GM19463 (cell line): ENCODE data around the gene EEF1AKMT4.

Experiments
- ATAC-seq: cut with Tn5 transposase; IDR thresholded peaks from one replicate; pipeline ENCODE4 v1.9.1; 2021; ENCODE audit warnings: mild to moderate bottlenecking, moderate library complexity; ENCODE audit not compliant: unreplicated experiment

The EEF1AKMT4 gene

GRCh38 chr3:184249412-184250166 lies at the start of gene EEF1AKMT4:
Gene EEF1AKMT4 (plus strand): TSS chr3:184249672. CDS start chr3:184249695, 23 bp downstream.
- peak; percentile 92 for ATAC-seq

GRCh38 chr3:184200825-184201224 lies 48.6 kb upstream of the EEF1AKMT4 start:
- no peak for ATAC-seq

- ATAC-seq, result no peak
These were observed 45.9 kb upstream of the EEF1AKMT4 start for GRCh38 chr3:184203526-184203925.

GRCh38 chr3:184209146-184209923 lies 40.1 kb upstream of the EEF1AKMT4 start:
- no peak for ATAC-seq

GRCh38 chr3:184211297-184211696 lies 38.2 kb upstream of the EEF1AKMT4 start:
- no peak for ATAC-seq

GRCh38 chr3:184211718-184212117 lies 37.8 kb upstream of the EEF1AKMT4 start:
- ATAC-seq, result no peak

- ATAC-seq, result no peak
These were observed 30.7 kb upstream of the EEF1AKMT4 start for GRCh38 chr3:184218814-184219213.

GRCh38 chr3:184222521-184222920 lies 27.0 kb upstream of the EEF1AKMT4 start:
- no peak for ATAC-seq

GRCh38 chr3:184223946-184224345 lies 25.5 kb upstream of the EEF1AKMT4 start:
- ATAC-seq, result no peak

- ATAC-seq, result no peak
These were observed 22.0 kb upstream of the EEF1AKMT4 start for GRCh38 chr3:184227481-184227935.

- no peak for ATAC-seq
These were observed 20.9 kb upstream of the EEF1AKMT4 start for GRCh38 chr3:184228376-184229137.

GRCh38 chr3:184229394-184230080 lies 19.9 kb upstream of the EEF1AKMT4 start, which contains the start of gene VWA5B2:
Gene VWA5B2 (plus strand): TSS chr3:184229585. CDS start chr3:184230529, 944 bp downstream.
- ATAC-seq, result peak; percentile 89

GRCh38 chr3:184230081-184230602 lies 19.3 kb upstream of the EEF1AKMT4 start:
- no peak for ATAC-seq

GRCh38 chr3:184230603-184231528 lies 18.6 kb upstream of the EEF1AKMT4 start:
- ATAC-seq, result no peak

- no peak for ATAC-seq
These were observed 17.8 kb upstream of the EEF1AKMT4 start for GRCh38 chr3:184231671-184232070.

GRCh38 chr3:184233127-184233843 lies 16.2 kb upstream of the EEF1AKMT4 start:
- ATAC-seq, result no peak

- no peak for ATAC-seq
These were observed 15.2 kb upstream of the EEF1AKMT4 start for GRCh38 chr3:184234224-184234623.

- no peak for ATAC-seq
These were observed 14.6 kb upstream of the EEF1AKMT4 start for GRCh38 chr3:184234671-184235380.
